Left hindlimb (tissue), 1 donor: Measurements from ENCODE around the gene DPP7.
A peak's percentile ranks its signal among the peaks of the same experiment; 100 is the strongest.
"Not testable (repeated sequence)": the region's sequence is repeated elsewhere in the genome, so short reads cannot be mapped to it uniquely, and the experiment has no call there.

ENCODE experiments used
- DNase-seq: peaks from one replicate; pipeline ENCODE4 v3.0.0-alpha.2; 2018

DPP7 gene

GRCh38 chr9:137068539-137069507 is 45.7 kb downstream of the DPP7 start:
- no peak for DNase-seq

GRCh38 chr9:137067860-137068538 is 46.5 kb downstream of the DPP7 start:
- peak; percentile 76 for DNase-seq

- DNase-seq = no peak
Measured at GRCh38 chr9:137066096-137066861, 48.3 kb downstream of the DPP7 start.

- no peak for DNase-seq
Measured at GRCh38 chr9:137065336-137065967, 49.1 kb downstream of the DPP7 start.

- no peak for DNase-seq
Measured at GRCh38 chr9:137064880-137065164, 49.7 kb downstream of the DPP7 start.

- peak; percentile 64 for DNase-seq
Measured at GRCh38 chr9:137064027-137064879, 50.3 kb downstream of the DPP7 start.

- DNase-seq = no peak
Measured at GRCh38 chr9:137063311-137064026, 51.1 kb downstream of the DPP7 start.

- DNase-seq = not testable (repeated sequence)
Measured at GRCh38 chr9:137062798-137063197, 51.7 kb downstream of the DPP7 start.

GRCh38 chr9:137062384-137062783 is 52.1 kb downstream of the DPP7 start:
- no peak for DNase-seq
